Hepatocyte (in vitro differentiated cells): ENCODE results near the gene C20orf204. TPM values are rescaled to one million over a fixed set of nuclear protein-coding genes. Genes with fewer than 3 reads are reported as not detected.

Experiments used
- DNase-seq: peaks from one replicate; pipeline ENCODE4 v3.0.0-alpha.2; 2016; ENCODE audit warnings: low spot score
- H2AFZ ChIP-seq: fragments of 200-600 bp; sonication (generic); 2 replicates; pipeline ENCODE4 v1.6.0; 2016; ENCODE audit warnings: antibody characterized with exemption, mild to moderate bottlenecking
- H3K27ac ChIP-seq: fragments of 200-600 bp; sonication (generic); 2 replicates; pipeline ENCODE4 v1.5.1; 2016; ENCODE audit warnings: mild to moderate bottlenecking
- H3K27me3 ChIP-seq: fragments of 200-600 bp; sonication (generic); 2 replicates; pipeline ENCODE4 v1.6.1; 2016
- H3K36me3 ChIP-seq: fragments of 200-600 bp; sonication (generic); replicated peaks from 2 replicates; pipeline ENCODE4 v1.5.1; 2016; ENCODE audit warnings: low read depth; ENCODE audit not compliant: insufficient read depth
- H3K4me1 ChIP-seq: fragments of 200-600 bp; sonication (generic); 2 replicates; pipeline ENCODE4 v1.5.1; 2016; ENCODE audit warnings: mild to moderate bottlenecking, moderate library complexity; ENCODE audit not compliant: insufficient read depth
- H3K4me2 ChIP-seq: fragments of 200-600 bp; sonication (generic); 2 replicates; pipeline ENCODE4 v1.6.0; 2016
- H3K4me3 ChIP-seq: fragments of 200-600 bp; sonication (generic); 2 replicates; pipeline ENCODE4 v1.5.1; 2016; ENCODE audit warnings: mild to moderate bottlenecking
- H3K79me2 ChIP-seq: fragments of 200-600 bp; sonication (generic); 2 replicates; pipeline ENCODE4 v1.6.0; 2017; ENCODE audit warnings: mild to moderate bottlenecking
- H3K9me2 ChIP-seq: fragments of 200-600 bp; sonication (generic); replicated peaks from 2 replicates; pipeline ENCODE4 v1.6.0; 2017; ENCODE audit warnings: mild to moderate bottlenecking; ENCODE audit not compliant: insufficient read depth
- H3K9me3 ChIP-seq: fragments of 200-600 bp; sonication (generic); 2 replicates; pipeline ENCODE4 v1.5.1; 2016; ENCODE audit warnings: low read depth, mild to moderate bottlenecking
- H4K20me1 ChIP-seq: fragments of 200-600 bp; sonication (generic); 2 replicates; pipeline ENCODE4 v1.6.0; 2016; ENCODE audit warnings: mild to moderate bottlenecking; ENCODE audit not compliant: insufficient read depth, poor library complexity, severe bottlenecking
- EZH2 ChIP-seq: fragments of 200-600 bp; sonication (generic); IDR thresholded peaks from 2 replicates; pipeline ENCODE4 v1.6.1; 2016; ENCODE audit warnings: antibody characterized with exemption, mild to moderate bottlenecking, borderline replicate concordance
- EZH2phosphoT487 ChIP-seq: fragments of 200-600 bp; sonication (generic); IDR thresholded peaks from one replicate; pipeline ENCODE4 v1.6.1; 2018; ENCODE audit warnings: antibody characterized with exemption, mild to moderate bottlenecking, low read depth, moderate library complexity; ENCODE audit not compliant: unreplicated experiment, severe bottlenecking
- WGBS: methylation state at CpG from one replicate; pipeline ENCODE4 v1.1.6; 2016; ENCODE audit warnings: low lambda C conversion rate; ENCODE audit errors: missing lambda C conversion rate; 5-methylcytosine and 5-hydroxymethylcytosine counted together
- polyA plus RNA-seq: library from polyadenylated mRNA; unstranded; fragments of >200 nt; fragmentation: Nextera tagmentation; extraction: Ambion mirVana; gene quantifications from 2 replicates; pipeline ENCODE4 v1.2.1, GENCODE V29; 2016
- total RNA-seq: library from RNA; depleted of rRNA; stranded (reverse); fragments of >200 nt; gene quantifications from 2 replicates; pipeline ENCODE4 v1.2.3, GENCODE V29; 2014
- TF ChIP-seq, protein P1 (sequence below): fragments of 200-600 bp; sonication (generic); IDR thresholded peaks from 2 replicates; pipeline ENCODE4 v1.5.1; 2016; ENCODE audit warnings: antibody characterized with exemption, mild to moderate bottlenecking; ENCODE audit not compliant: poor library complexity

C20orf204 gene
- total and polyA plus RNA-seq, 2 experiments from 2014 or later: 0.57 to 1.7 TPM

DNA sequence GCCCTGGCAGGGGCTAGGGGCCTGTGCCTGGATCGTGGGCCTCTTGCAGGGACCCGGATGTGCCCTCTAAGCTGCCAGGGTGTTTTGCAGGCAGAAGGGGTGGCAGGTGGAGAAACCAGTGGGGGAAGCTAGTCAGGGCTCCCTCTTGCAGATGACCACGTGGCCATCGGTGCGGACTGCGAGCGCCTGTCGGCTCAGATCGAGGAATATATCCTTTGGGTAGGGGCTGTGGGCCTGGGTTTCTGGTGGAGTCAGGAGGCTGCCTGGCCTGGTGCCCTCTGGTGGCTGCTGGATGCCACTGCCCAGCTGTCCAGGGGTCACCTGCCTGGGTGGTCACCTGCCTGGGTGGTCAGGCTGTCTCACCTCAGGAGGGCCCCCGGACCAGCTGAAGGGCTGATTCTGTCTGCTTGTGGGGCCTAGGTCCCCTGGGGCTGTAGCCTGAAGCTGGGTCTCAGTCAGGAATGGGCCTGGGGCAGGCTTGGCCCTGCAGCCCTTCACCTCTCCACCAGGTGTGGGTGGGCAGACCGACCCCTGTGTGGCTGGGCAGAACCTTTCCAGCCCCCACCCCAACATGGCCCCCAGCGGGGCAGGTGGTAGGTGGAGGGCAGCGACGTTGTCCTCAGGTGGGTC lies 33.7 kb downstream of the C20orf204 start:
- no peaks in the 10 kb centered on the region for H3K27me3 ChIP-seq
- TF ChIP-seq EZH2 (no peak), EZH2phosphoT487 (no peak)
- TF ChIP-seq, protein P1, sequence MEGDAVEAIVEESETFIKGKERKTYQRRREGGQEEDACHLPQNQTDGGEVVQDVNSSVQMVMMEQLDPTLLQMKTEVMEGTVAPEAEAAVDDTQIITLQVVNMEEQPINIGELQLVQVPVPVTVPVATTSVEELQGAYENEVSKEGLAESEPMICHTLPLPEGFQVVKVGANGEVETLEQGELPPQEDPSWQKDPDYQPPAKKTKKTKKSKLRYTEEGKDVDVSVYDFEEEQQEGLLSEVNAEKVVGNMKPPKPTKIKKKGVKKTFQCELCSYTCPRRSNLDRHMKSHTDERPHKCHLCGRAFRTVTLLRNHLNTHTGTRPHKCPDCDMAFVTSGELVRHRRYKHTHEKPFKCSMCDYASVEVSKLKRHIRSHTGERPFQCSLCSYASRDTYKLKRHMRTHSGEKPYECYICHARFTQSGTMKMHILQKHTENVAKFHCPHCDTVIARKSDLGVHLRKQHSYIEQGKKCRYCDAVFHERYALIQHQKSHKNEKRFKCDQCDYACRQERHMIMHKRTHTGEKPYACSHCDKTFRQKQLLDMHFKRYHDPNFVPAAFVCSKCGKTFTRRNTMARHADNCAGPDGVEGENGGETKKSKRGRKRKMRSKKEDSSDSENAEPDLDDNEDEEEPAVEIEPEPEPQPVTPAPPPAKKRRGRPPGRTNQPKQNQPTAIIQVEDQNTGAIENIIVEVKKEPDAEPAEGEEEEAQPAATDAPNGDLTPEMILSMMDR: peak; percentile 68
- DNase-seq: no peak
- no peaks in the 10 kb centered on the region for H3K9me2 ChIP-seq
- H3K4me2 ChIP-seq: no peak overlapping the region
- no peaks in the 10 kb centered on the region for H3K36me3 ChIP-seq
- H3K27ac ChIP-seq: no peak overlapping the region
- no peaks in the 10 kb centered on the region for H3K9me3 ChIP-seq
- 54% methylated on average over 14 of the region's 14 CpGs for WGBS
- no peaks in the 10 kb centered on the region for H4K20me1 ChIP-seq
- no peaks in the 10 kb centered on the region for H3K79me2 ChIP-seq
- H2AFZ ChIP-seq: no peak overlapping the region
- H3K4me3 ChIP-seq: no peak overlapping the region
- H3K4me1 ChIP-seq: no peaks in the 10 kb centered on the region

DNA sequence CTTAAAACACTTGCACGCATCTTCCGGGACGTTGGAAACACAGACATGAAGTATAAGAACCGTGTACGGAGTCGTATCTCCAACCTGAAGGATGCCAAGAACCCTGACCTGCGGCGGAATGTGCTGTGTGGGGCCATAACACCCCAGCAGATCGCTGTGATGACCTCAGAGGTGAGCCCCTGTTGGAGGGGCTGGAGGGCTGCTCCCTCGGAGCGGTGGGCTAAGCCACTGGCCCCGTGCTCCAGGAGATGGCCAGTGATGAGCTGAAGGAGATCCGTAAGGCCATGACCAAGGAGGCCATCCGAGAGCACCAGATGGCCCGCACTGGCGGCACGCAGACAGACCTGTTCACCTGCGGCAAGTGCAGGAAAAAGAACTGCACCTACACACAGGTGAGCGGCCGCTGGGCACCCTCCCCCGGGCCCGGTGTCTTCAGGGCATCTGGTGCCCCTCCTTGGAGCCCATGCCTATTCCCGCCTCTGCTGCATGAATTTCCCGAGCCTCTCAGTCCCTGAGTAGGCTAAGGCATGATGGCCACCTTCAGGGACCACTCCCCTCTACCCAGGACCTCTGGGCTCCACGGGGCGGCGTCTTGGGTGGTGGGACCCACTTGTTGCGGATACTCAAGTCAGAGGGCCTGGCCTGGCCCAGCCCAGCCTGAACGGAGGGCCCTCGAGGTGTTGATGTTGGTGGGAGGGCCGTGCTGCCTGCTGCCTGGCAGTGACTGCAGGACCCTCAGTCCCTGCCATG lies 34.4 kb downstream of the C20orf204 start:
- Histone ChIP-seq H2AFZ (no peak overlapping the region), H3K9me2 (no peaks in the 10 kb centered on the region)
- 98% methylated on average over 31 of the region's 31 CpGs for WGBS

DNA sequence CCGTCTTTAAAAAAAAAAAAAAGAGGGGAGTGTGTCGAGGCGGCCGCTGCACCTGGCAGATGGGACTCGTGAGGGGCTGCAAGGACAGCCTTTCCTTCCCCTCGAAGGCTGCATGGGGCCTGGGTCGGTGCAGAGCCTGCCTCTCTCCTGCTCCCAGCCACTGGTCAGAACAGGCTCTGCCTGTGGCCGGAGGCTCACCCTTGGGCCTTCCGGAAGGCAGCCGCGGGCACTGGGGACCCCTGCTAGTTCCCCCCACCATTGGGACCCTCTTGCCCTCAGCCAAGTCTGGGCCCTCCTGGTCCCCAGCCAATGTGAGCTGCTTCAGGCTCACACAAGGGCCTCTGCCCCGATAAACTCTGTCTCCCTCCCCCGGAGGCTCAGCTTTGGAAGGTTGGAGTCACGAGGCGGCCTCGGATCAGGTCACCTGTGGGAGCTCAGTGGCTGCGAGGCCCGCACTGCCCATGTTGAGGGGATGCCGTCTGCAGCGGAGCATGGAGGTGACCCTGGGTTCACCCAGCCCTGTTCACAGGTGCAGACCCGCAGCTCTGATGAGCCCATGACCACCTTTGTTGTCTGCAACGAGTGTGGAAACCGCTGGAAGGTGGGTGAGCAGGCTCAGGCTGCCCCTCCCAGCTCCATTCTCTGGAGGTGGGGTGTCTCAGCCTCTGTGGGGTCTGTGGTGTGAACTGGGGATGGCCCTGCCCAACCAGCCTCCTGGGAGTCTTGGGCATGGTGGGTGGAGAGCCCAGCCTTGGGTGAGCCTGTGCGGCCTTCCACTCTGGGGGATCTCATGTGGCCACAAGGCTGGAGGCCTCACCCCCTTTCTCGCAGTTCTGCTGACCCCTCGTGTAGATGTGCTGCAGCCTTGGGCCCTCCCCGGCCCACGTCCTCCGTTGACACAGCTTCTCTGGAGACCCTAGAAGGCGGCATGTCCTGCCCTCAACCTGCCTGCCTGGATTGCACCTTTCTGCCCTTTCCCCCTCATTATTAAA lies 35.7 kb downstream of the C20orf204 start:
- H3K79me2 ChIP-seq: no peaks in the 10 kb centered on the region
- 93% methylated on average over 29 of the region's 30 CpGs for WGBS
- DNase-seq: no peak
- H2AFZ ChIP-seq: no peak overlapping the region
- no peaks in the 10 kb centered on the region for H4K20me1 ChIP-seq
- TF ChIP-seq EZH2: no peak
- TF ChIP-seq, protein P1: no peak
- no peak for TF ChIP-seq EZH2phosphoT487
- no peaks in the 10 kb centered on the region for H3K9me2 ChIP-seq
- H3K9me3 ChIP-seq: no peaks in the 10 kb centered on the region
- H3K27ac ChIP-seq: no peak overlapping the region
- H3K4me3 ChIP-seq: no peak overlapping the region
- no peak overlapping the region for H3K4me2 ChIP-seq
- H3K4me1 ChIP-seq: no peaks in the 10 kb centered on the region
- H3K36me3 ChIP-seq: no peaks in the 10 kb centered on the region
- H3K27me3 ChIP-seq: no peaks in the 10 kb centered on the region

More for the DNA sequence above, 34.4 kb downstream of the C20orf204 start:
- no peak overlapping the region for H3K4me3 ChIP-seq
- DNase-seq: no peak
- H3K27ac ChIP-seq: no peak overlapping the region
- TF ChIP-seq EZH2 (no peak), EZH2phosphoT487 (no peak)
- TF ChIP-seq, protein P1: no peak
- H3K4me1 ChIP-seq: no peaks in the 10 kb centered on the region
- H3K79me2 ChIP-seq: no peaks in the 10 kb centered on the region
- no peaks in the 10 kb centered on the region for H3K9me3 ChIP-seq
- no peaks in the 10 kb centered on the region for H3K27me3 ChIP-seq
- H3K36me3 ChIP-seq: no peaks in the 10 kb centered on the region
- no peak overlapping the region for H3K4me2 ChIP-seq
- no peaks in the 10 kb centered on the region for H4K20me1 ChIP-seq
